Kidney (tissue), 14 donors: ENCODE results near the gene AMOT. TPM values are rescaled to one million over a fixed set of nuclear protein-coding genes. Genes with fewer than 3 reads are reported as not detected.
A peak's percentile ranks its signal among the peaks of the same experiment; 100 is the strongest.

Experiments used
- DNase-seq, 5 donors: peaks; one replicate each; pipeline ENCODE4 v3.0.0-alpha.2; 2013 to 2020
- FAIRE-seq: peaks from 2 replicates; lab custom pipeline; 2012; peaks lifted over from hg19 to GRCh38; lab: Jason Lieb, UNC
- H3K27ac ChIP-seq, 2 donors: one replicate each; pipeline ENCODE4 v1.7.0; 2013; ENCODE audit warnings: low read depth in 2 of 2, low read length in 2 of 2, inconsistent platforms in 1 of 2
- H3K27me3 ChIP-seq: one replicate; pipeline ENCODE4 v1.7.1; 2013; ENCODE audit warnings: low read length, inconsistent platforms; ENCODE audit not compliant: control insufficient read depth, insufficient read depth
- H3K36me3 ChIP-seq, 3 donors: one replicate each; pipeline versions ENCODE4 v1.7.0 to v1.7.1; 2013; ENCODE audit warnings: low read length in 3 of 3, control low read depth in 1 of 3, inconsistent platforms in 1 of 3; ENCODE audit not compliant: insufficient read depth in 3 of 3, control insufficient read depth in 2 of 3
- H3K4me1 ChIP-seq, 3 donors: one replicate each; pipeline versions ENCODE4 v1.7.0 to v1.7.1; 2013; ENCODE audit warnings: low read length in 3 of 3, inconsistent platforms in 1 of 3, low read depth in 1 of 3; ENCODE audit not compliant: control insufficient read depth in 2 of 3, insufficient read depth in 2 of 3
- H3K4me3 ChIP-seq, 3 donors: one replicate each; pipeline versions ENCODE4 v1.7.0 to v1.8.1; 2013; ENCODE audit warnings: low read length in 3 of 3, control low read depth in 1 of 3, inconsistent platforms in 1 of 3
- H3K9ac ChIP-seq, 3 donors: one replicate each; pipeline versions ENCODE4 v1.7.0 to v1.7.1; 2013; ENCODE audit warnings: low read length in 3 of 3, control low read depth in 1 of 3, inconsistent platforms in 1 of 3
- H3K9me3 ChIP-seq, 3 donors: one replicate each; pipeline versions ENCODE4 v1.7.0 to v1.7.1; 2013; ENCODE audit warnings: low read length in 3 of 3, control low read depth in 1 of 3, inconsistent platforms in 1 of 3; ENCODE audit not compliant: control insufficient read depth in 2 of 3, insufficient read depth in 1 of 3
- CTCF ChIP-seq: IDR thresholded peaks from 3 replicates; pipeline ENCODE4 v1.5.1; 2012; ENCODE audit warnings: mild to moderate bottlenecking, moderate library complexity, borderline replicate concordance; ENCODE audit not compliant: insufficient read depth; ENCODE audit errors: extremely low read depth
- intact Hi-C: fragments of 100-400 bp; cut with DNase I; formaldehyde crosslinking; loops from one replicate; pipeline ENCODE4 v1.11.1; 2022
- polyA plus RNA-seq: library from polyadenylated mRNA; stranded (reverse); fragments of 350-450 nt; fragmentation: Illumina TruSeq; extraction: RNeasy Lipid Tissue Mini Kit (QIAGEN cat#74804); gene quantifications from one replicate; pipeline ENCODE4 v1.2.3, GENCODE V29; 2014; ENCODE audit warnings: low read depth, low replicate concordance; ENCODE audit not compliant: insufficient read depth
- total RNA-seq: library from RNA; stranded (reverse); fragmentation: NEBNext Ultra II Directional; extraction: Animal tissue kit (Norgen Biotek cat#: 25700); gene quantifications from one replicate; pipeline ENCODE4 v1.2.1, GENCODE V29; 2021
- donor health status: control.
- donor health status: control.
- donor health status: control.
- donor health status: control.
- donor health status: control.
- donor health status: DM: yes; HTN: yes; CAD: no.
- donor health status: Normal renal cell carcinoma (clear cell type).

Gene AMOT
- total and polyA plus RNA-seq, 2 donors from 2014 or later = 5.5 to 35.1 TPM

- intact Hi-C loops = no loop called here
- no peaks in the 10 kb centered on the region for H3K9me3 ChIP-seq
- no peak for TF ChIP-seq CTCF
- H3K4me3 ChIP-seq = no peak overlapping the region
- no peaks in the 10 kb centered on the region for H3K36me3 ChIP-seq
- no peak overlapping the region for H3K9ac ChIP-seq
- H3K27ac ChIP-seq = no peak overlapping the region
- no peaks in the 10 kb centered on the region for H3K4me1 ChIP-seq
- no peak for FAIRE-seq
- no peaks in the 10 kb centered on the region for H3K27me3 ChIP-seq
- DNase-seq = peak in 1 of 5 donors; percentile 14
Measured at GRCh38 chrX:112874175-112874574, 33.5 kb upstream of the AMOT start.

- no peaks in the 10 kb centered on the region for H3K9me3 ChIP-seq
- H3K4me1 ChIP-seq = no peaks in the 10 kb centered on the region
- no peak overlapping the region for H3K4me3 ChIP-seq
- H3K27ac ChIP-seq = no peak overlapping the region
- H3K27me3 ChIP-seq = no peaks in the 10 kb centered on the region
- no peaks in the 10 kb centered on the region for H3K36me3 ChIP-seq
- no peak for TF ChIP-seq CTCF
- no peak for DNase-seq
- no peak overlapping the region for H3K9ac ChIP-seq
- intact Hi-C loops = no loop called here
- no peak for FAIRE-seq
Measured at GRCh38 chrX:112868586-112868985, 28.0 kb upstream of the AMOT start.

GRCh38 chrX:112867570-112867969, 26.9 kb upstream of the AMOT start:
- no peaks in the 10 kb centered on the region for H3K36me3 ChIP-seq
- DNase-seq (no peak), FAIRE-seq (no peak)
- intact Hi-C loops = no loop called here
- no peak overlapping the region for H3K27ac ChIP-seq
- no peaks in the 10 kb centered on the region for H3K27me3 ChIP-seq
- TF ChIP-seq CTCF = no peak
- H3K4me1 ChIP-seq = no peaks in the 10 kb centered on the region
- no peak overlapping the region for H3K9ac ChIP-seq
- H3K9me3 ChIP-seq = no peaks in the 10 kb centered on the region
- no peak overlapping the region for H3K4me3 ChIP-seq

GRCh38 chrX:112866175-112866574, 25.5 kb upstream of the AMOT start:
- H3K4me1 ChIP-seq = no peaks in the 10 kb centered on the region
- intact Hi-C loops = no loop called here
- H3K4me3 ChIP-seq = no peak overlapping the region
- DNase-seq (no peak), FAIRE-seq (no peak)
- H3K9me3 ChIP-seq = no peaks in the 10 kb centered on the region
- H3K27ac ChIP-seq = no peak overlapping the region
- TF ChIP-seq CTCF = no peak
- no peaks in the 10 kb centered on the region for H3K36me3 ChIP-seq
- no peak overlapping the region for H3K9ac ChIP-seq
- no peaks in the 10 kb centered on the region for H3K27me3 ChIP-seq
